IMR-90 (cell line): ENCODE data around the gene GJA10. TPM values are rescaled to one million over a fixed set of nuclear protein-coding genes. Genes with fewer than 3 reads are reported as not detected.

Experiments
- ATAC-seq: fragments of 200-7000 bp; cut with Tn5 transposase; 2 replicates; pipeline ENCODE4 v1.9.1; 2020; ENCODE audit warnings: low read depth, mild to moderate bottlenecking, moderate library complexity
- Bru-seq: library from RNA; stranded (reverse); fragments of 400-500 nt; gene quantifications from one replicate; lab custom pipeline; 2021; lab: Mats Ljungman, UMichigan
- BruChase-seq, 2 experiments: library from RNA; stranded (reverse); fragments of 400-500 nt; gene quantifications; one replicate each; lab custom pipeline; 2021; lab: Mats Ljungman, UMichigan
- BruUV-seq: library from RNA; stranded (reverse); fragments of 400-500 nt; replicated peaks from 2 replicates; lab custom pipeline; 2021; lab: Mats Ljungman, UMichigan
- CTCF ChIA-PET: fragments of 300-600 bp; formaldehyde crosslinking; extraction: SDS; loops from one replicate; lab custom pipeline; 2021; ENCODE audit warnings: antibody characterized with exemption; lab: Yijun Ruan, JAX
- POLR2A ChIA-PET: fragments of 300-600 bp; sonication (Branson Sonifier 250); formaldehyde crosslinking; loops from one replicate; lab custom pipeline; 2022; ENCODE audit warnings: antibody characterized with exemption; ENCODE audit not compliant: unreplicated experiment; lab: Charles Lee
- DNase-seq: peaks from one replicate; pipeline ENCODE4 v3.0.0; 2013
- H2AFZ ChIP-seq: replicated peaks from 2 replicates; pipeline ENCODE3; 2013; ENCODE audit warnings: low read length, mild to moderate bottlenecking; ENCODE audit not compliant: poor library complexity
- H2AK5ac ChIP-seq: 2 replicates; pipeline ENCODE4 v1.6.1; 2013; ENCODE audit warnings: low read depth, low read length, inconsistent platforms
- H2AK9ac ChIP-seq: replicated peaks from 2 replicates; pipeline ENCODE3; 2013; ENCODE audit warnings: mild to moderate bottlenecking, low read depth, low read length, moderate library complexity; ENCODE audit not compliant: poor library complexity
- H2BK120ac ChIP-seq: 2 replicates; pipeline ENCODE4 v1.6.1; 2013; ENCODE audit warnings: low read depth, low read length, inconsistent platforms
- H2BK15ac ChIP-seq: 3 replicates; pipeline ENCODE4 v1.6.1; 2013; ENCODE audit warnings: low read depth, low read length, inconsistent platforms
- H2BK20ac ChIP-seq: 2 replicates; pipeline ENCODE4 v1.6.1; 2013; ENCODE audit warnings: low read depth, mild to moderate bottlenecking, inconsistent platforms, low read length, moderate library complexity
- H2BK5ac ChIP-seq: 2 replicates; pipeline ENCODE4 v1.6.1; 2013; ENCODE audit warnings: mild to moderate bottlenecking, low read depth, low read length, inconsistent platforms; ENCODE audit not compliant: poor library complexity, severe bottlenecking
- H3K14ac ChIP-seq: replicated peaks from 2 replicates; pipeline ENCODE4 v1.6.1; 2013; ENCODE audit warnings: low read depth, low read length, inconsistent platforms
- H3K18ac ChIP-seq: 2 replicates; pipeline ENCODE4 v1.6.1; 2013; ENCODE audit warnings: low read depth, low read length, control low read depth
- H3K23ac ChIP-seq: 2 replicates; pipeline ENCODE4 v1.6.1; 2013; ENCODE audit warnings: low read depth, low read length, inconsistent platforms
- H3K27ac ChIP-seq: 2 replicates; pipeline ENCODE4 v1.5.1; 2013; ENCODE audit warnings: mild to moderate bottlenecking, control low read depth, low read length; ENCODE audit not compliant: insufficient read depth
- H3K27me3 ChIP-seq: 2 replicates; pipeline ENCODE4 v1.6.1; 2013; ENCODE audit warnings: low read length; ENCODE audit not compliant: control insufficient read depth, insufficient read depth
- H3K36me3 ChIP-seq: 2 replicates; pipeline ENCODE4 v1.6.1; 2013; ENCODE audit warnings: low read length, mixed read lengths; ENCODE audit not compliant: control insufficient read depth, insufficient read depth
- H3K4ac ChIP-seq: 2 replicates; pipeline ENCODE4 v1.6.1; 2013; ENCODE audit warnings: low read depth, low read length, inconsistent platforms
- H3K4me1 ChIP-seq: 2 replicates; pipeline ENCODE4 v1.6.1; 2013; ENCODE audit warnings: low read length, mixed read lengths; ENCODE audit not compliant: control insufficient read depth, insufficient read depth
- H3K4me2 ChIP-seq: 2 replicates; pipeline ENCODE4 v1.6.1; 2013; ENCODE audit warnings: low read depth, mild to moderate bottlenecking, control low read depth, low read length, moderate library complexity
- H3K4me3 ChIP-seq: 2 replicates; pipeline ENCODE4 v1.5.1; 2013; ENCODE audit warnings: low read depth, mild to moderate bottlenecking, control low read depth, low read length, moderate library complexity; ENCODE audit not compliant: insufficient read depth
- H3K56ac ChIP-seq: 2 replicates; pipeline ENCODE4 v1.6.1; 2013; ENCODE audit warnings: low read length, inconsistent platforms; ENCODE audit not compliant: insufficient read depth; ENCODE audit errors: extremely low read depth
- H3K79me1 ChIP-seq, 2 experiments: 2 replicates each; pipeline ENCODE4 v1.6.1; 2013; ENCODE audit warnings: low read length in 2 of 2, inconsistent platforms in 1 of 2, low read depth in 1 of 2
- H3K9ac ChIP-seq: 2 replicates; pipeline ENCODE4 v1.6.1; 2013; ENCODE audit warnings: low read depth, low read length, control low read depth
- H3K9me1 ChIP-seq: 2 replicates; pipeline ENCODE4 v1.6.1; 2013; ENCODE audit warnings: low read length, inconsistent platforms; ENCODE audit not compliant: insufficient read depth
- H3K9me3 ChIP-seq: 2 replicates; pipeline ENCODE4 v1.6.1; 2013; ENCODE audit warnings: low read length; ENCODE audit not compliant: control insufficient read depth, insufficient read depth
- H4K20me1 ChIP-seq: 2 replicates; pipeline ENCODE4 v1.6.1; 2013; ENCODE audit warnings: low read length, inconsistent platforms; ENCODE audit not compliant: insufficient read depth
- H4K5ac ChIP-seq: 2 replicates; pipeline ENCODE4 v1.6.1; 2013; ENCODE audit warnings: mild to moderate bottlenecking, low read depth, low read length, control low read depth
- H4K8ac ChIP-seq, 2 experiments: 2 replicates each; pipeline ENCODE4 v1.6.1; 2013; ENCODE audit warnings: low read depth in 2 of 2, low read length in 2 of 2, control low read depth in 1 of 2, inconsistent platforms in 1 of 2
- H4K91ac ChIP-seq: 2 replicates; pipeline ENCODE4 v1.6.1; 2013; ENCODE audit warnings: low read depth, low read length, inconsistent platforms; ENCODE audit not compliant: insufficient read depth
- BHLHE40 ChIP-seq: fragments of 150-350 bp; IDR thresholded peaks from 2 replicates; pipeline ENCODE4 v1.6.1; 2016; ENCODE audit warnings: mild to moderate bottlenecking, low read depth, low read length
- CEBPB ChIP-seq: IDR thresholded peaks from 2 replicates; pipeline ENCODE4 v1.6.1; 2012; ENCODE audit warnings: low read depth, low read length, improper control_type of control experiment
- CHD1 ChIP-seq: IDR thresholded peaks from 2 replicates; pipeline ENCODE4 v1.6.1; 2012; ENCODE audit warnings: low read depth, low read length, improper control_type of control experiment
- FOS ChIP-seq: fragments of 150-350 bp; IDR thresholded peaks from 2 replicates; pipeline ENCODE4 v1.6.1; 2016; ENCODE audit warnings: low read depth, low read length
- MAFK ChIP-seq: IDR thresholded peaks from 2 replicates; pipeline ENCODE4 v1.6.1; 2012; ENCODE audit warnings: low read depth, low read length, improper control_type of control experiment
- MAZ ChIP-seq: IDR thresholded peaks from 2 replicates; pipeline ENCODE4 v1.6.1; 2012; ENCODE audit warnings: low read depth, mild to moderate bottlenecking, low read length, improper control_type of control experiment, moderate library complexity, borderline replicate concordance
- MXI1 ChIP-seq: IDR thresholded peaks from 2 replicates; pipeline ENCODE4 v1.6.1; 2012; ENCODE audit warnings: low read depth, mild to moderate bottlenecking, low read length, moderate library complexity, borderline replicate concordance
- NFE2L2 ChIP-seq: fragments of 150-350 bp; IDR thresholded peaks from 2 replicates; pipeline ENCODE4 v1.6.1; 2016; ENCODE audit warnings: low read depth, mild to moderate bottlenecking, low read length
- POLR2A ChIP-seq: IDR thresholded peaks from 2 replicates; pipeline ENCODE4 v1.6.1; 2012; ENCODE audit warnings: mild to moderate bottlenecking, low read depth, low read length
- RAD21 ChIP-seq: IDR thresholded peaks from 2 replicates; pipeline ENCODE4 v1.6.1; 2012; ENCODE audit warnings: low read length, improper control_type of control experiment
- RCOR1 ChIP-seq: IDR thresholded peaks from 2 replicates; pipeline ENCODE4 v1.6.1; 2012; ENCODE audit warnings: mild to moderate bottlenecking, low read length, improper control_type of control experiment; ENCODE audit not compliant: insufficient replicate concordance
- RFX5 ChIP-seq: IDR thresholded peaks from 2 replicates; pipeline ENCODE4 v1.8.0; 2012; ENCODE audit warnings: low read depth, mild to moderate bottlenecking, low read length, moderate library complexity
- SMC3 ChIP-seq: fragments of 150-350 bp; IDR thresholded peaks from 2 replicates; pipeline ENCODE4 v1.6.1; 2016; ENCODE audit warnings: low read depth, mild to moderate bottlenecking, antibody characterized with exemption, low read length, moderate library complexity
- WGBS, 2 experiments: methylation state at CpG; one replicate each; pipeline versions ENCODE4 v1.1.5 to v1.1.7; 2013; ENCODE audit warnings: missing lambda C conversion rate in 2 of 2; ENCODE audit not compliant: insufficient read length in 1 of 2; ENCODE audit errors: extremely low coverage in 2 of 2; 5-methylcytosine and 5-hydroxymethylcytosine counted together
- dilution Hi-C: fragments of 300-500 bp; cut with HindIII; formaldehyde crosslinking; loops from one replicate; pipeline ENCODE4 v1.14.3; 2018; ENCODE audit warnings: low sequenced_read_pairs; ENCODE audit not compliant: unreplicated experiment
- in situ Hi-C: fragments of 300-500 bp; cut with MboI; formaldehyde crosslinking; loops from 3 replicates; pipeline ENCODE4 v1.14.3; 2019; ENCODE audit warnings: low sequenced_read_pairs, inconsistent platforms, mixed read lengths
- intact Hi-C: fragments of 100-400 bp; cut with micrococcal nuclease; formaldehyde crosslinking; loops from 2 replicates; pipeline ENCODE4 v1.10.0; 2022
- long read RNA-seq: library from polyadenylated mRNA; unstranded; transcript quantifications from one replicate; pipeline ENCODE4 v2.0.0, GENCODE V29; 2021; ENCODE audit not compliant: unreplicated experiment
- polyA plus RNA-seq, 3 experiments: library from polyadenylated mRNA; depleted of rRNA; stranded (reverse); fragments of >200 nt; gene quantifications; 2 replicates each; pipeline ENCODE4 v1.2.3, GENCODE V29; 2012; ENCODE audit warnings: low replicate concordance in 1 of 3
- total RNA-seq: library from RNA; depleted of rRNA; stranded (reverse); fragments of >200 nt; gene quantifications from 2 replicates; pipeline ENCODE4 v1.2.3, GENCODE V29; 2012; rRNA removed
- TF ChIP-seq, protein P1 (sequence below): conservative IDR thresholded peaks from 2 replicates; pipeline ENCODE4 v1.5.1; 2012; ENCODE audit warnings: mild to moderate bottlenecking, low read depth, low read length, improper control_type of control experiment
- TF ChIP-seq, protein P2 (sequence below): fragments of 150-350 bp; IDR thresholded peaks from 2 replicates; pipeline ENCODE4 v1.6.1; 2016; ENCODE audit warnings: low read depth, mild to moderate bottlenecking, low read length, moderate library complexity, borderline replicate concordance
- TF ChIP-seq, protein P3 (sequence below): fragments of 150-350 bp; IDR thresholded peaks from 2 replicates; pipeline ENCODE4 v1.6.1; 2017; ENCODE audit warnings: mild to moderate bottlenecking, antibody characterized with exemption, low read length, low read depth

GJA10 gene
- total RNA-seq (not detected in 2 replicates), polyA plus RNA-seq (2012; rRNA removed) (not detected in 2 replicates), Bru-seq, nascent RNA (not detected), BruChase-seq, experiment 1, labeled RNA remaining after a 6-hour chase (percentile 9 among the genes with signal in this experiment), BruChase-seq, experiment 2, labeled RNA remaining after a 2-hour chase (not detected)
- not detected in 2 replicates for polyA plus RNA-seq (2012; cell fraction: cytosol; rRNA removed)
- polyA plus RNA-seq (2012; cell fraction: nucleus; rRNA removed; ENCODE audit: low replicate concordance): not detected in 2 replicates
- long read RNA-seq: 0 reads

DNA sequence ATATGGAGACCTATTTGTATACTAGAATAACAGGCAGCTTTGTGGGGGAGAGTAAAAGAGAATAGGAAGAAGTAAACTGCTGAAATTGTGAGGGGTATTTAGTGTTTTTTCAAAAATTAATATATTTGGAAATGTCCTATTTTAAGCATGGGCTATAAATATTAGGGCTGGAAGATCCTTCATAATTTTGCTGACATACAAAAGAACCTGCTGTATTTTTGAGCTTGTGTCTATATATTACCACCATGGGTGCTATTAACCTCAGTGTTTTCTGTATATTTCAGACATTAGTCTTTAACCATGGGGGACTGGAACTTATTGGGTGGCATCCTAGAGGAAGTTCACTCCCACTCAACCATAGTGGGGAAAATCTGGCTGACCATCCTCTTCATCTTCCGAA lies at the start of gene GJA10:
GJA10 (plus strand) TSS at position 301 of the 400 bp plus-strand sequence; CDS start at position 301, 0 bp downstream.
- TF ChIP-seq MAZ (no peak), CEBPB (no peak), RFX5 (no peak), POLR2A (no peak), SMC3 (no peak), MAFK (no peak), FOS (no peak), NFE2L2 (no peak), BHLHE40 (no peak), RCOR1 (no peak), RAD21 (no peak), MXI1 (no peak), CHD1 (no peak)
- TF ChIP-seq, protein P1, sequence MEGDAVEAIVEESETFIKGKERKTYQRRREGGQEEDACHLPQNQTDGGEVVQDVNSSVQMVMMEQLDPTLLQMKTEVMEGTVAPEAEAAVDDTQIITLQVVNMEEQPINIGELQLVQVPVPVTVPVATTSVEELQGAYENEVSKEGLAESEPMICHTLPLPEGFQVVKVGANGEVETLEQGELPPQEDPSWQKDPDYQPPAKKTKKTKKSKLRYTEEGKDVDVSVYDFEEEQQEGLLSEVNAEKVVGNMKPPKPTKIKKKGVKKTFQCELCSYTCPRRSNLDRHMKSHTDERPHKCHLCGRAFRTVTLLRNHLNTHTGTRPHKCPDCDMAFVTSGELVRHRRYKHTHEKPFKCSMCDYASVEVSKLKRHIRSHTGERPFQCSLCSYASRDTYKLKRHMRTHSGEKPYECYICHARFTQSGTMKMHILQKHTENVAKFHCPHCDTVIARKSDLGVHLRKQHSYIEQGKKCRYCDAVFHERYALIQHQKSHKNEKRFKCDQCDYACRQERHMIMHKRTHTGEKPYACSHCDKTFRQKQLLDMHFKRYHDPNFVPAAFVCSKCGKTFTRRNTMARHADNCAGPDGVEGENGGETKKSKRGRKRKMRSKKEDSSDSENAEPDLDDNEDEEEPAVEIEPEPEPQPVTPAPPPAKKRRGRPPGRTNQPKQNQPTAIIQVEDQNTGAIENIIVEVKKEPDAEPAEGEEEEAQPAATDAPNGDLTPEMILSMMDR: no peak
- TF ChIP-seq, protein P2, sequence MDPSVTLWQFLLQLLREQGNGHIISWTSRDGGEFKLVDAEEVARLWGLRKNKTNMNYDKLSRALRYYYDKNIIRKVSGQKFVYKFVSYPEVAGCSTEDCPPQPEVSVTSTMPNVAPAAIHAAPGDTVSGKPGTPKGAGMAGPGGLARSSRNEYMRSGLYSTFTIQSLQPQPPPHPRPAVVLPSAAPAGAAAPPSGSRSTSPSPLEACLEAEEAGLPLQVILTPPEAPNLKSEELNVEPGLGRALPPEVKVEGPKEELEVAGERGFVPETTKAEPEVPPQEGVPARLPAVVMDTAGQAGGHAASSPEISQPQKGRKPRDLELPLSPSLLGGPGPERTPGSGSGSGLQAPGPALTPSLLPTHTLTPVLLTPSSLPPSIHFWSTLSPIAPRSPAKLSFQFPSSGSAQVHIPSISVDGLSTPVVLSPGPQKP: no peak
- TF ChIP-seq, protein P3, sequence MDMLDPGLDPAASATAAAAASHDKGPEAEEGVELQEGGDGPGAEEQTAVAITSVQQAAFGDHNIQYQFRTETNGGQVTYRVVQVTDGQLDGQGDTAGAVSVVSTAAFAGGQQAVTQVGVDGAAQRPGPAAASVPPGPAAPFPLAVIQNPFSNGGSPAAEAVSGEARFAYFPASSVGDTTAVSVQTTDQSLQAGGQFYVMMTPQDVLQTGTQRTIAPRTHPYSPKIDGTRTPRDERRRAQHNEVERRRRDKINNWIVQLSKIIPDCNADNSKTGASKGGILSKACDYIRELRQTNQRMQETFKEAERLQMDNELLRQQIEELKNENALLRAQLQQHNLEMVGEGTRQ: no peak
- ChIA-PET POLR2A (no interaction called here), CTCF (no interaction called here)
- H2AK9ac ChIP-seq: no peak within 1 kb of the TSS
- intact Hi-C loops: no loop called here
- no peak within 1 kb of the TSS for H3K9ac ChIP-seq
- ATAC-seq (no peak), DNase-seq (no peak)
- no peak within 1 kb of the TSS for H2BK15ac ChIP-seq
- no peak within 1 kb of the TSS for H2BK120ac ChIP-seq
- no peaks in the 10 kb centered on the region for H3K79me1 ChIP-seq
- no peak within 1 kb of the TSS for H2BK5ac ChIP-seq
- H4K5ac ChIP-seq: no peak within 1 kb of the TSS
- H4K20me1 ChIP-seq: no peaks in the 10 kb centered on the region
- H3K36me3 ChIP-seq: no peaks in the 10 kb centered on the region
- H2AK5ac ChIP-seq: no peak within 1 kb of the TSS
- WGBS, 2 experiments: no CpG with 5 or more reads among the region's 1 CpG
- no peak within 1 kb of the TSS for H3K14ac ChIP-seq
- H3K56ac ChIP-seq: no peak within 1 kb of the TSS
- H2BK20ac ChIP-seq: no peak within 1 kb of the TSS
- no peak within 1 kb of the TSS for H3K4me2 ChIP-seq
- no peak within 1 kb of the TSS for H4K91ac ChIP-seq
- no peak within 1 kb of the TSS for H3K27ac ChIP-seq
- no peak within 1 kb of the TSS for H3K23ac ChIP-seq
- no peak within 1 kb of the TSS for H4K8ac ChIP-seq
- BruUV-seq: no TSS peak
- H3K18ac ChIP-seq: no peak within 1 kb of the TSS
- H3K4me1 ChIP-seq: no peaks in the 10 kb centered on the region
- H3K9me1 ChIP-seq: no peaks in the 10 kb centered on the region
- dilution Hi-C loops: no loop called here
- H3K27me3 ChIP-seq: peaks cover 3% of the 10 kb centered on the region
- H3K4ac ChIP-seq: no peak within 1 kb of the TSS
- in situ Hi-C loops: no loop called here
- H3K9me3 ChIP-seq: no peaks in the 10 kb centered on the region
- H3K4me3 ChIP-seq: no peak within 1 kb of the TSS
- no peak within 1 kb of the TSS for H2AFZ ChIP-seq
